ENCODE data around the gene AGBL1. TPM values are rescaled to one million over a fixed set of nuclear protein-coding genes. Genes with fewer than 3 reads are reported as not detected.

The AGBL1 gene
- total RNA-seq, 1 donor from 2014 or later = 5.5 TPM

GRCh38 chr15:86863226-86863915 is 783.7 kb downstream of the AGBL1 start:
- no peaks in the 10 kb centered on the region for H3K79me2 ChIP-seq (ENCODE audit: low read depth)
- no peak overlapping the region for H3K9ac ChIP-seq
- H3F3A ChIP-seq (ENCODE audit: low read depth) = no peaks in the 10 kb centered on the region
- H3K27me3 ChIP-seq = no peaks in the 10 kb centered on the region
- Mint-ChIP-seq H3K27me3 (ENCODE audit: insufficient read depth, low read depth) (no peaks in the 10 kb centered on the region), H3K9me3 (no peaks in the 10 kb centered on the region), H3K27ac (no peak overlapping the region), H3K4me1 (no peaks in the 10 kb centered on the region), H3K36me3 (no peaks in the 10 kb centered on the region), H3K4me3 (no peak overlapping the region)
- no peak overlapping the region for H3K4me2 ChIP-seq
- no peaks in the 10 kb centered on the region for H3K4me1 ChIP-seq
- no peaks in the 10 kb centered on the region for H3K36me3 ChIP-seq
- no peaks in the 10 kb centered on the region for H3K9me3 ChIP-seq (ENCODE audit: low read depth)
- H3K4me3 ChIP-seq = no peak overlapping the region
- DNase-seq (ENCODE audit: low spot score) = no peak
- H3K27ac ChIP-seq = no peak overlapping the region
- no peak overlapping the region for H2AFZ ChIP-seq (replicated peaks)
- TF ChIP-seq CTCF (IDR thresholded peaks at IDR 0.05) = no peak
- TF ChIP-seq EZH2phosphoT487 (IDR thresholded peaks at IDR 0.05) = no peak
- TF ChIP-seq EZH2 (IDR thresholded peaks at IDR 0.05) = no peak
- H4K20me1 ChIP-seq (ENCODE audit: low read depth) = no peaks in the 10 kb centered on the region

- Mint-ChIP-seq H3K4me1 (no peaks in the 10 kb centered on the region), H3K27me3 (ENCODE audit: insufficient read depth, low read depth) (no peaks in the 10 kb centered on the region), H3K4me3 (no peak overlapping the region), H3K36me3 (no peaks in the 10 kb centered on the region), H3K9me3 (no peaks in the 10 kb centered on the region), H3K27ac (no peak overlapping the region)
- H3K4me2 ChIP-seq = no peak overlapping the region
- no peak overlapping the region for H3K9ac ChIP-seq
- H3K27me3 ChIP-seq = no peaks in the 10 kb centered on the region
- TF ChIP-seq EZH2 (IDR thresholded peaks at IDR 0.05) (no peak), EZH2phosphoT487 (IDR thresholded peaks at IDR 0.05) (no peak), CTCF (IDR thresholded peaks at IDR 0.05) (no peak)
- no peak for DNase-seq (ENCODE audit: low spot score)
- no peaks in the 10 kb centered on the region for H3F3A ChIP-seq (ENCODE audit: low read depth)
- no peak overlapping the region for H2AFZ ChIP-seq (replicated peaks)
- no peak overlapping the region for H3K4me3 ChIP-seq
- no peak overlapping the region for H3K27ac ChIP-seq
- H4K20me1 ChIP-seq (ENCODE audit: low read depth) = no peaks in the 10 kb centered on the region
- H3K9me3 ChIP-seq (ENCODE audit: low read depth) = no peaks in the 10 kb centered on the region
- no peaks in the 10 kb centered on the region for H3K79me2 ChIP-seq (ENCODE audit: low read depth)
- no peaks in the 10 kb centered on the region for H3K4me1 ChIP-seq
- H3K36me3 ChIP-seq = no peaks in the 10 kb centered on the region
Measured at GRCh38 chr15:86865920-86866319, 786.2 kb downstream of the AGBL1 start.

DNA sequence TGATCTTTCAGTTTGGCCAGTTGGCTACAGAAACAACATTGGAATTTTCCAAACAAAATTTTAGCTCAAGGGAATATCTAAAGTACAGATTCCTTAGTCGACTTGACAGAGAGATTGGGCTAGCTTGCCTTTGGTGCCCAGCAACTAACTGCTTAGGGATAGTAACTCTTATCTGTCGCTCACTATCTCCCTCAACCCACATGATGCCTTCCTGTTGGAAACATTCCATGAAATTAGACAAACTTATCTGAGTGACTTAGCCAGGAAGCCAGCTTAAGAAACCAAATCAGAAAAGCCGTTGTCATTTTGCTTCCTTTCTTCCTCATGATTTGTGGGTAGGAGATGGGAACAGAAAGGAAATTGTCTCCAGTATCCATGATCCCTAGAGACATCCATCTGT is 791.2 kb downstream of the AGBL1 start:
- no peak overlapping the region for H3K4me2 ChIP-seq
- no peak overlapping the region for H3K9ac ChIP-seq
- H3K4me1 Mint-ChIP-seq = peaks cover 9% of the 10 kb centered on the region
- no peaks in the 10 kb centered on the region for H3K27me3 ChIP-seq
- no peak overlapping the region for H3K27ac ChIP-seq
- peaks cover 3% of the 10 kb centered on the region for H3K27me3 Mint-ChIP-seq (ENCODE audit: insufficient read depth, low read depth)
- H2AFZ ChIP-seq (replicated peaks) = no peak overlapping the region
- H4K20me1 ChIP-seq (ENCODE audit: low read depth) = no peaks in the 10 kb centered on the region
- no peaks in the 10 kb centered on the region for H3K36me3 Mint-ChIP-seq
- H3K9me3 ChIP-seq (ENCODE audit: low read depth) = no peaks in the 10 kb centered on the region
- no peaks in the 10 kb centered on the region for H3K36me3 ChIP-seq
- no peak overlapping the region for H3K4me3 ChIP-seq
- DNase-seq (ENCODE audit: low spot score) = no peak
- H3K4me3 Mint-ChIP-seq = no peak overlapping the region
- no peaks in the 10 kb centered on the region for H3F3A ChIP-seq (ENCODE audit: low read depth)
- no peaks in the 10 kb centered on the region for H3K9me3 Mint-ChIP-seq
- no peaks in the 10 kb centered on the region for H3K79me2 ChIP-seq (ENCODE audit: low read depth)
- TF ChIP-seq EZH2phosphoT487 (IDR thresholded peaks at IDR 0.05) = no peak
- TF ChIP-seq EZH2 (IDR thresholded peaks at IDR 0.05) = no peak
- no peak for TF ChIP-seq CTCF (IDR thresholded peaks at IDR 0.05)
- no peak overlapping the region for H3K27ac Mint-ChIP-seq
- H3K4me1 ChIP-seq = peaks cover 8% of the 10 kb centered on the region

Measured in neural progenitor cell (in vitro differentiated cells).